GM10248 (cell line): Measurements from ENCODE around the gene VPS8.

ENCODE experiments used
- CTCF ChIA-PET: fragments of 300-600 bp; sonication (Branson Sonifier 250); formaldehyde crosslinking; extraction: SDS; loops from one replicate; lab custom pipeline; 2021; ENCODE audit warnings: antibody characterized with exemption; lab: Yijun Ruan, JAX
- POLR2A ChIA-PET: fragments of 350-650 bp; sonication (Branson Sonifier 250); formaldehyde crosslinking; extraction: SDS; loops from one replicate; lab custom pipeline; 2020; ENCODE audit warnings: antibody characterized with exemption; lab: Yijun Ruan, JAX
- DNase-seq: peaks from one replicate; pipeline ENCODE4 v3.0.0; 2012; ENCODE audit errors: extremely low spot score
- CTCF ChIP-seq: IDR thresholded peaks from 2 replicates; pipeline ENCODE4 v1.5.1; 2012; ENCODE audit warnings: mild to moderate bottlenecking, low read depth; ENCODE audit errors: extremely low read depth, missing control alignments, control extremely low read depth

Gene VPS8

GRCh38 chr3:184857099-184857498 is 45.1 kb downstream of the VPS8 start:
- POLR2A ChIA-PET = no interaction called here
- CTCF ChIA-PET = no interaction called here
- TF ChIP-seq CTCF = no peak
- no peak for DNase-seq

- POLR2A ChIA-PET = no interaction called here
- CTCF ChIA-PET = no interaction called here
- no peak for TF ChIP-seq CTCF
- DNase-seq = no peak
Observed at GRCh38 chr3:184864000-184864399, 52.0 kb downstream of the VPS8 start.

- no peak for DNase-seq
- ChIA-PET POLR2A (no interaction called here), CTCF (interaction anchor here (0.6 to 2.0 kb wide), 7 partner anchors 8 to 310 kb away, joined by 3 to 6 read pairs (median 3); no protein-coding TSS in a partner anchor)
- TF ChIP-seq CTCF = no peak
Observed at GRCh38 chr3:184868477-184868876, 56.5 kb downstream of the VPS8 start.

GRCh38 chr3:184872200-184872599 is 60.2 kb downstream of the VPS8 start:
- DNase-seq = no peak
- TF ChIP-seq CTCF = no peak
- POLR2A ChIA-PET = no interaction called here
- CTCF ChIA-PET = interaction anchor here (3.0 kb wide), 1 partner anchor 305 kb away, joined by 23 read pairs; no protein-coding TSS in a partner anchor

- TF ChIP-seq CTCF = no peak
- CTCF ChIA-PET = interaction anchor here (0.7 to 3.0 kb wide), 2 partner anchors 304 to 435 kb away, joined by 3 to 23 read pairs; no protein-coding TSS in a partner anchor
- no peak for DNase-seq
- POLR2A ChIA-PET = no interaction called here
Observed at GRCh38 chr3:184873141-184873540, 61.2 kb downstream of the VPS8 start.

GRCh38 chr3:184874709-184875644 is 63.0 kb downstream of the VPS8 start:
- POLR2A ChIA-PET = no interaction called here
- peak; percentile 58 for TF ChIP-seq CTCF
- CTCF ChIA-PET = interaction anchor here (0.7 to 3.0 kb wide), 13 partner anchors 9 to 434 kb away, joined by 3 to 23 read pairs (median 3); no protein-coding TSS in a partner anchor

More at GRCh38 chr3:184874709-184875644, 63.0 kb downstream of the VPS8 start:
- DNase-seq = peak; percentile 28
